Motor neuron (in vitro differentiated cells): Measurements from ENCODE around the gene B3GALT4. TPM values are rescaled to one million over a fixed set of nuclear protein-coding genes. Genes with fewer than 3 reads are reported as not detected.
A peak's percentile ranks its signal among the peaks of the same experiment; 100 is the strongest.
"Not testable (repeated sequence)": the region's sequence is repeated elsewhere in the genome, so short reads cannot be mapped to it uniquely, and the experiment has no call there.

Source experiments
- ATAC-seq, 8 experiments: fragments of 200-7000 bp; cut with Tn5 transposase; replicated peaks in 6 of 8; 2 replicates each; pipeline ENCODE4 v1.8.0; 2021; ENCODE audit warnings: mild to moderate bottlenecking in 8 of 8, moderate library complexity in 8 of 8
- H3K27ac ChIP-seq, 2 donors: fragments of 250-450 bp; sonication (Bioruptor Pico); 2 replicates each; pipeline ENCODE4 v1.9.0; 2021; ENCODE audit warnings: antibody characterized with exemption in 2 of 2, mild to moderate bottlenecking in 2 of 2, moderate library complexity in 1 of 2
- H3K4me1 ChIP-seq, 2 donors: fragments of 250-450 bp; sonication (Bioruptor Pico); replicated peaks in 1 of 2; 2 replicates each; pipeline ENCODE4 v1.6.1; 2021; ENCODE audit warnings: antibody characterized with exemption in 2 of 2, mild to moderate bottlenecking in 2 of 2, moderate library complexity in 1 of 2
- H3K4me3 ChIP-seq, 5 donors: fragments of 250-450 bp; sonication (Bioruptor Pico); 2 replicates each; pipeline ENCODE4 v1.9.0; 2021; ENCODE audit warnings: antibody characterized with exemption in 5 of 5, mild to moderate bottlenecking in 5 of 5, moderate library complexity in 4 of 5
- WGBS, 10 experiments: fragments of 450-650 bp; shearing (Covaris generic); methylation state at CpG; one replicate each; pipeline ENCODE4 v1.0.0; 2022; 5-methylcytosine and 5-hydroxymethylcytosine counted together
- in situ Hi-C, 9 experiments: fragments of 400-800 bp; cut with MboI; loops; one replicate each; pipeline ENCODE4 v1.15.0; 2021; ENCODE audit warnings: low sequenced_read_pairs in 9 of 9, low pct_unique_long_range_greater_than_20kb in 2 of 9; ENCODE audit not compliant: unreplicated experiment in 9 of 9
- total RNA-seq, 8 experiments: library from RNA; unstranded; fragments of 300-600 nt; gene quantifications; 2 replicates each; pipeline versions ENCODE4 v1.2.3 to v1.2.4, GENCODE V29; 2022

The B3GALT4 gene
- total RNA-seq, 8 experiments from 2014 or later, result 1.5 to 6.0 (median 5.1) TPM

DNA sequence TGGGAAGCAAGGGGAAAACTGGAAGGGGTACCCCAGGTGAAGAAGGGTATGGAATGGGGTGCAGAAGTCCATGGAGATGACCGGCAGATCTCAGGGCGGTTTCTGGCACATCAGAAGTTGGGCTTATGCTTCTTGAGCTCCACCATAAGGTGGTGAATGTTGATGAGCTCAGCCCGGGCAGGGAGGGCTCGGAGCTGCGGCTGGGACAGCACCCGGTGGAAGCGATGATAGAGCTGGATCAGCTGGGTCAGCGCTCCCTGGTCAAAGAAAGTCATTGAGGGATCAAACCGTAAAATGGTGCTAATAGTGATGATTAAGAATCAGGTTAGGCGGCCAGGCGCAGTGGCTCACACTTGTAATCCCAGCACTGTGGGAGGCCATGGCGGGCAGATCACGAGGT lies 26.2 kb upstream of the B3GALT4 start:
- ATAC-seq, result no peak
- peaks cover 12 to 14% of the 10 kb centered on the region in 2 donors for H3K4me1 ChIP-seq
- H3K27ac ChIP-seq, result no peak overlapping the region
- WGBS, 10 experiments, result 90 to 100% (median 97%) methylated on average over 1 to 11 of the region's 13 CpGs; no CpG with 5 or more reads in 3 of the 10 experiments
- in situ Hi-C loops, result no loop called here
- no peak overlapping the region for H3K4me3 ChIP-seq

DNA sequence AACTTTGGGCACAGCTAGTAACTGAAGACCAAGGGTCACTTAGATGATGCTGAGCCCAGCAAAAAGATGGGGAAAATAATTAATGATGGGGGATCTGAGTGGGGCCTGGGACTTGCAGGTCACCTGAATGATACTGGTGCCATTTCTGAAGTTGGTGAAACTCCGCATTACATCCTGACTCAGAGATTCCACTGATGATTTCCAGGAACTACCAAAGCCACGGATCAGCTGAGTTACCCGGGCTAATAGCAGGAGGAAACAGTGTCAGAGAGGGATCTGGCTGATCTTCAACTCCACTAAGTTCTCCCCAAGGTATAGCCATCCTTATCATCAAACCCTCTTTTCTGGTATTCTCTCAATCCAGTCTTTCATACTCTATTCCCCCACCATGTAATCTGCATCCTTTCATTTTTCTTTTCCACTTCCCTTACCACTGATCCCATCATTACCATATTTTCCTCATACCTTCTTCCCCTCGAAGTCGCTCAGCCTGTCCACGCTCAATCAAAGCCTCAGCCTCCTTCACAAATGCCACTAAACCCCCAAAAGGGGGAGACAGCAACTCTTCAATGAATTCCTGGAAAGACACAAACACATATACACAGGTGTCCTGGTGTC lies 25.4 kb upstream of the B3GALT4 start:
- no peak for ATAC-seq
- Histone ChIP-seq H3K27ac (no peak overlapping the region), H3K4me3 (no peak overlapping the region), H3K4me1 (peaks cover 12 to 14% of the 10 kb centered on the region in 2 donors)
- in situ Hi-C loops, result no loop called here
- WGBS, 10 experiments, result 51 to 100% (median 94%) methylated on average over 3 to 6 of the region's 6 CpGs

DNA sequence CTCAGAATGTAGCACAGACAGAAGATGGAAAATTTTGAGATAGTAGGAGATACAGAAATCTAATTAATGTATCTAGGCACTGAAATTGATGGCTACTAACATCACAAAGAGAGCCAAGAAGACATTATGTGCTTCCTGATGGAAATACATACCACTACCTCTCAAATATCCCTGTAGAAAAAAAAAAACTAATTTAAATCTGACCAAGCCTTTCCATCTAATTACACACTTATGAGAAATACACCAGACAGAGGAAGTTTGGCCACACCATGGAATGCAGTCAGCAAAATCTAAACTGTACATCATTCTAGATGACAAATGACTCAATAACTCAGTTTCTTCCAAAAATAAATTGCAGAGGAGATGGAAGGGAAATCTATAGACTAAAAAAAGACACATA lies 24.2 kb upstream of the B3GALT4 start:
- H3K4me1 ChIP-seq, result peaks cover 12% of the 10 kb centered on the region in 2 donors
- H3K4me3 ChIP-seq, result no peak overlapping the region
- in situ Hi-C loops, result no loop called here
- H3K27ac ChIP-seq, result no peak overlapping the region
- no peak for ATAC-seq

DNA sequence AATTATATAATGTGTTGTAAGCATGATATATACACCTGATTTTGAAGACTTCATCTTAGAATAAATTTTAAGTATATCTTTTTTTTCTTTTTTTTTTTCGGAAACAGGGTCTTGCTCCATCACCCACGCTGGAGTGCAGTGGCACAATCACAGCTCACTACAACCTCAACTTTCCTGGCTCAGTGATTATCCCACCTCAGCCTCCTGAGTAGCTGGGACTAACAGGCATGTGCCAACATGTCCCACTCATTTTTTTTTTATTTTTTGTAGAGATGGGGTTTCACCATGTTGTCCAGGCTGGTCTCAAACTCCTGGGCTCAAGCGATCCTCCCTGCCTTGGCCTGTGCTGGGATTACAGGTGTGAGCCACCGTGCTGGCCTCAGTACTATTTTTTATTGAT lies 22.3 kb upstream of the B3GALT4 start:
- Histone ChIP-seq H3K27ac (no peak overlapping the region), H3K4me1 (peaks cover 9 to 10% of the 10 kb centered on the region in 2 donors), H3K4me3 (no peak overlapping the region)
- in situ Hi-C loops, result no loop called here
- 81 to 100% (median 84%) methylated on average over 1 to 4 of the region's 4 CpGs; no CpG with 5 or more reads in 4 of the 10 experiments for WGBS, 10 experiments
- ATAC-seq, result no peak

DNA sequence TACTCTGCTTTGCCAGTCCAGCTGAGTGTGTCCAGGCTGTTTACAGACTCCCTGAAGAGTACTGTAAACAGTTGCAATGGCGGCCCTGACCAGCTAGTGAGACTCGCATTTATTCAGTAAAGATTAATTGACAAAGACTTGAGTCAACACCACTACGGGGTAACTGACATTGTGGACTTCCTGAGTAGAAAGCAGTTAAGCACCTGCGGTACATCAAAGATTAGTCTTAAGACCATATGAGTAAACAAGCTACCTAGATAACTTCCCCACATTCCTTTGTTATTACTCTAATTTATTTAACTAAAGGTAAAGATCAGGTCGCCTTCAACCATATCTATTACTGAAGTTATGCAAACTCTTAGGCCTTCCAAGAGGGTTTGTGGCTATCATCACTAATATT lies 17.9 kb upstream of the B3GALT4 start:
- WGBS, 10 experiments, result 72 to 100% (median 94%) methylated on average over 2 to 5 of the region's 5 CpGs; no CpG with 5 or more reads in 2 of the 10 experiments
- no peaks in the 10 kb centered on the region for H3K4me1 ChIP-seq
- no peak overlapping the region for H3K27ac ChIP-seq
- ATAC-seq, result peak in 1 of 8 experiments; percentile 14
- no peak overlapping the region for H3K4me3 ChIP-seq
- in situ Hi-C loops, result no loop called here

DNA sequence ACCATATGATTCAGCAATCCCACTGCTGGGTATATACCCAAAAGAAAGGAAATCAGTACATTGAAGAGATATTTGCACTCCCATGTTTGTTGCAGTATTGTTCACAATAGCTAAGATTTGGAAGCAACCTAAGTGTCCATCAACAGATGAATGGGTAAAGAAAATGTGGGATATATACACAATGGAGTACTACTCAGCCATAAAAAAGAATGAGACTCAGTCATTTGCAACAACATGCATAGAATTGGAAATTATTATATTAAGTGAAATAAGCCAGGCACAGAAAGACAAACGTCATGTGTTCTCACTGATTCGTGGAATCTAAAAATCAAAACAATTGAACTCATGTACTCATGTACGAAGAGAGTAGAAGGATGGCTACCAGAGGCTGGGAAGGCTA lies 14.4 kb upstream of the B3GALT4 start:
- H3K4me1 ChIP-seq, H3K4me3 ChIP-seq, H3K27ac ChIP-seq, in situ Hi-C loops, ATAC-seq: not testable (repeated sequence)
- WGBS, 10 experiments, result 92 to 100% (median 95%) methylated on average over 2 to 3 of the region's 3 CpGs; no CpG with 5 or more reads in 1 of the 10 experiments

DNA sequence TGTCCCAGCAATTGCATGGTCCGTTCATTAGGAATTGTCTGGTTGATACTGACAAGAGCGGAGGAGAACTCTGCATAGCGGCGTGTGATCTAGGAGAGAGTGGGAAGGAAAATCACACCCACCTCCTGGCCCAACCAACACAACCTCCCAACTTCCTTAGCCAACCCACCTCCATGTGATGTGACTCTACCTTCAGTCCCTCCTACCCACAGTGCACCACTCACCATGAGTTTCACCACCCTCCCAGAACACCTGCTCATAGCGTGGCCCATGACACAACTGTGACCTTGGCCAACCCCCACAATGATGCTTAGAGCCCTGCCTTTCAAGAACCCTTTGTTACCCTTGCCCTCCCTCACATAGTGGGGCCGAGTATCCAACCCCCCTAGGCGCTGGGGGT lies 12.9 kb upstream of the B3GALT4 start:
- H3K4me1 ChIP-seq, result no peaks in the 10 kb centered on the region
- ATAC-seq, result peak in 1 of 8 experiments; percentile 15
- 0 to 100% (median 81%) methylated on average over 1 to 5 of the region's 7 CpGs; no CpG with 5 or more reads in 3 of the 10 experiments for WGBS, 10 experiments
- in situ Hi-C loops, result no loop called here
- no peak overlapping the region for H3K4me3 ChIP-seq
- no peak overlapping the region for H3K27ac ChIP-seq

DNA sequence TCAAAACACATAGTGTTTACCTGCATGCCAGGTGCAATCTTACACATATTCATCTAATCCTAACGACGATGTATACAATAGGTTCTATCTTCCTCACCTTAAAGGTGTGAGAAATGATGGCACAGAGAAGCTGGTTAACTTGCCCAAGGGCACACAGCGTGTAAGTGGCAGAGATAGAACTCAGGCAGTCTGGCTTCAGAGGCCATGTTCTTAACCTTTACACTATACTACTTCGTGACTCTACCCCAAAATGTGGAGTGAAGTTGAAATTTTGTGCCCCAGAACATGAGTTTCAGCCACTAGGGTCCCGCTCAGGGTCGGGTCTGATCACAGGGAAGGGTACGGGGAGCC lies 5.8 kb upstream of the B3GALT4 start:
- H3K4me3 ChIP-seq, result peak overlapping the region; percentile 73 to 86 (median 81)
- peak in 2 of 8 experiments; percentile 3 to 4 for ATAC-seq
- in situ Hi-C loops, result no loop called here
- WGBS, 10 experiments, result 0 to 4% (median 0%) methylated on average over 1 to 6 of the region's 7 CpGs; no CpG with 5 or more reads in 2 of the 10 experiments
- peak overlapping the region; percentile 95 to 98 for H3K27ac ChIP-seq
- H3K4me1 ChIP-seq, result peaks cover 34 to 39% of the 10 kb centered on the region in 2 donors

DNA sequence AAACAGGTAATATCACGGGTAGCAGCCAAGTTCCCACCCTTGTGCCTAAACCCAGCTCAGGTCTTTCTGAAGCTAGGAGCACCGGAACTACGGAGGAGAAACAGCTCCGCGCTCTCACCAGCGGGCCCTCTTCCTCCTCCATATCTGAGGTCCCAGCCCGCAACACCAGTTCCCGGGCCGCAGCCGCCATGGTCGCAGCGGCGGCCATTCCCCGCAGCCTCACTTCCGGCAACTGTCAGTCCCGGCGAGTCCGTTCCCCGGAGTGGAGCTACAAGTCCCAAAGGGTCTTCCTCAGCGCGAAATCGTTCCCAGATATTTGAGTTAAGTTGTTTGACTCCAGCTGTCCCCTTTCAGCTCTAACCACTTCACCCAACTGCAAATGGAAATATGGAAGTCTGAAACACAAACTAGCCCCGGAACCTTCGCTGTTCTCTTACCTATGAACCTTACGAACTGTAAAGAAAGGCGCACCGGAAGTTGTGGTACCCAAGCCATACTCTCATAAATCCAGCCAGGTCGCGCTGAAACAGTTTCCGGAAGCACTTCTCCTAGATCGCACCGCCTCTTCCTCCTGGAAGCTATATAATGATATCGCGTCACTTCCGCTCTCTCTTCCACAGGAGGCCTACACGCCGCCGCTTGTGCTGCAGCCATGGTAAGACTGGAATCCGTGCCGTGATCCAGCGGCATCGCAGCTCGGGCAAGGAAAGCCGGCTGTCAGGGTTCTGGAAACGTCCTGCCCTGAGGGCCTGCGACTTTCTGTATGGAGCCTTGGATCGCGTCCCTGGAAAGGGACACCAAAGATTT lies 5.3 kb upstream of the B3GALT4 start, which contains the start of the genes RPS18 and VPS52:
Gene RPS18, plus strand, starts transcription at position 608 of the 807 bp plus-strand sequence. Its CDS starts 45 bp downstream, at position 653.
Gene VPS52, minus strand, starts transcription at position 409 of the 807 bp plus-strand sequence. Its CDS starts 201 bp downstream, at position 208.
- 0 to 5% (median 0%) methylated on average over 1 to 21 of the region's 48 CpGs for WGBS, 10 experiments
- Histone ChIP-seq H3K4me3 (peak within 1 kb of the TSS; percentile 73 to 86 (median 81)), H3K4me1 (peaks cover 37 to 45% of the 10 kb centered on the region in 2 donors), H3K27ac (peak within 1 kb of the TSS; percentile 95 to 98)
- ATAC-seq, result peak; percentile 78 to 96 (median 94)
- in situ Hi-C loops, result no loop called here

DNA sequence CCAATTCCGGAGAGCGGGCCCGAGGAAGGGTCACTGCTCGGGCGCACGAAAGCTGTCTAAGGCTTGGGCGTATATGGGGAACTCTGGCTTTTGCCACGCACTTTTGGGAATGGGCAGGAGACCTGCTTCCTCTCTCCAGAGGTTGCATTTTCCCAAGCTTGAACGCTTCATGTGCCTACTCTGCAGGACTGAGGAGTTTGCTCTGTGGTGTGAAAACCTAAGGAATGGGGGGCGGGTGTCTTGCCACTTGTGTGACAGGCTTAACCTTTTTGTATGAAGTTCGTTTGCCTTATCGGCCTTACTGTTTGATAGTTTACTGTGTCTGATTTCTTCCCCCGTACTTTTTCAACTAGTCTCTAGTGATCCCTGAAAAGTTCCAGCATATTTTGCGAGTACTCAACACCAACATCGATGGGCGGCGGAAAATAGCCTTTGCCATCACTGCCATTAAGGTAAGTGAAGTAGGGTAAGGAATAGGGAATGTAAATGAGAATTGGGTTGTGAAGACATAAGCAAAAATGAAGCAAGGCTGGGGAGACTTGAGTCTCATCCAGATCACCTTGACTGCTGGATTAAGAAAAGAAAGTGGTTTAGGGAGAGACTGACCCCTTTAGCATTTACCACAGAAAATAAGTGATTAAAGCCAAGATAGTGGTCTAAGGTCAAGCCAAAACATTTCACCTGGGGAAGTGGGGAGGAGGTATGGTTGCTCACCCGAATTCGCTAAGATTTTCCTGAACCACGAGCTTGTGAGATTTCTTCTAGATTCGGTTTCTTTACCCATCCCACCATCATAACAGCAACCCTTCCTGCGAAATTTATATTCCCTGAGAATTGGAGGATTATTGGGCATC lies 4.4 kb upstream of the B3GALT4 start:
- H3K4me3 ChIP-seq, result peak overlapping the region; percentile 73 to 86 (median 81)
- ATAC-seq, result peak in 5 of 8 experiments; percentile 0 to 5 (median 3)
- WGBS, 10 experiments, result 0 to 7% (median 2%) methylated on average over 3 to 21 of the region's 22 CpGs
- peak overlapping the region; percentile 70 to 98 for H3K27ac ChIP-seq
- in situ Hi-C loops, result no loop called here
- peaks cover 37 to 47% of the 10 kb centered on the region in 2 donors for H3K4me1 ChIP-seq

DNA sequence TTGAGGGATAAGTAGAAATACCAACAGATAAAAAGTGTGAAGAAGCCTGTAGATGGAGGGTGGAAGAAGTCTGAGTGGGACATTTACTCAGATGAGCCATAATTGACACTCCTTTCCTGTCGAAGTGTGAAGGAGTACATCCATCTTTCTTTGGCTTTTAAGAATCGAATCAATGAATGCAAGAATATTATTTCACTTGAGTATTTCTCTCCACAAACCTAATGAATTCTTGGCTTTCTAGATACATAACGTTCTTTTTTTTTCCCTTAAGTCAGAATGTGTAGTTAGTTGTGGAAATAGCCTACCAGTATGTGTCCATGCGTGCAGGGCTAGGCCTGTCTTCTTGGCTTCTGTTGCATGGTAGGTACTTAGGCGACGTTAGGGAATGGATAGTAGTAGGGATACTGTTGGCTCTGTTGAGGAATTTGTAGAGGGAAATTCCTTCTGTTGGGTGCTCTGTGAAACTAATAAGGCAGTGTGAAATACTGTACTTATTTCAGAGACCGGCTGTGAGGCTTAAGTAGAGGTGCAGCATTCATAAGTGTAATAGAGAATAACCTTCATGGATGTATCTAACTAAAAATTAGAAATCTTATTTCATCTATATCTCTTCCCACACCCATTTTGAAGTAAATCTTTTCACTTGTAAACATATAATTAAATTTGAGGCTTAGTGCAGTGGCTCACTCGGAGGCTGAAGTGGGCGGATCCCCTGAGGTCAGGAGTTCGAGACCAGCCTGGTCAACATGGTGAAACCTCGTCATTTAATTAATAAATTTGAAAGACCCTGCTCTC lies 3.6 kb upstream of the B3GALT4 start:
- peak overlapping the region; percentile 73 to 86 (median 81) for H3K4me3 ChIP-seq
- 2 to 57% (median 38%) methylated on average over 2 to 11 of the region's 11 CpGs for WGBS, 10 experiments
- peaks cover 42 to 54% of the 10 kb centered on the region in 2 donors for H3K4me1 ChIP-seq
- no peak for ATAC-seq
- in situ Hi-C loops, result no loop called here
- H3K27ac ChIP-seq, result peak overlapping the region in 1 of 2 donors; percentile 98
